SHP77 (cell line): ENCODE data around the gene MLF1.
"Not testable (repeated sequence)": the region's sequence is repeated elsewhere in the genome, so short reads cannot be mapped to it uniquely, and the experiment has no call there.

Source experiments
- DNase-seq, 2 experiments: peaks; one replicate each; lab custom pipeline; 2025; lab: John Stamatoyannopoulos, UW

Gene MLF1

GRCh38 chr3:158570999-158571702, at the start of gene MLF1:
MLF1 (plus strand) TSS chr3:158571194; CDS start chr3:158571301, 107 bp downstream.
- peak; percentile 91 to 92 for DNase-seq

- no peak for DNase-seq
Measured at GRCh38 chr3:158522221-158523136, 48.5 kb upstream of the MLF1 start.

- DNase-seq = no peak
Measured at GRCh38 chr3:158528076-158528674, 42.8 kb upstream of the MLF1 start.

- DNase-seq = peak in 1 of 2 experiments; percentile 9
Measured at GRCh38 chr3:158531334-158531733, 39.7 kb upstream of the MLF1 start.

- DNase-seq = peak in 1 of 2 experiments; percentile 44
Measured at GRCh38 chr3:158532099-158532734, 38.8 kb upstream of the MLF1 start.

GRCh38 chr3:158535918-158536317, 35.1 kb upstream of the MLF1 start:
- no peak for DNase-seq

GRCh38 chr3:158539414-158540014, 31.5 kb upstream of the MLF1 start:
- peak in 1 of 2 experiments; percentile 33 for DNase-seq

- DNase-seq = no peak
Measured at GRCh38 chr3:158540066-158540465, 30.9 kb upstream of the MLF1 start.

GRCh38 chr3:158548691-158549090, 22.3 kb upstream of the MLF1 start:
- no peak for DNase-seq

- DNase-seq = not testable (repeated sequence)
Measured at GRCh38 chr3:158549938-158550337, 21.1 kb upstream of the MLF1 start.

GRCh38 chr3:158552124-158552523, 18.9 kb upstream of the MLF1 start:
- no peak for DNase-seq

- no peak for DNase-seq
Measured at GRCh38 chr3:158559504-158559903, 11.5 kb upstream of the MLF1 start.

GRCh38 chr3:158560979-158561378, 10.0 kb upstream of the MLF1 start:
- no peak for DNase-seq

GRCh38 chr3:158562674-158563073, 8.3 kb upstream of the MLF1 start:
- no peak for DNase-seq

- DNase-seq = no peak
Measured at GRCh38 chr3:158563076-158563475, 7.9 kb upstream of the MLF1 start.

- no peak for DNase-seq
Measured at GRCh38 chr3:158565076-158565475, 5.9 kb upstream of the MLF1 start.

GRCh38 chr3:158568784-158569183, 2.2 kb upstream of the MLF1 start:
- DNase-seq = peak in 1 of 2 experiments; percentile 2

- DNase-seq = no peak
Measured at GRCh38 chr3:158569794-158570193, 1.2 kb upstream of the MLF1 start.

GRCh38 chr3:158571969-158572765, 1.2 kb downstream of the MLF1 start:
- DNase-seq = no peak

- no peak for DNase-seq
Measured at GRCh38 chr3:158572766-158573060, 1.7 kb downstream of the MLF1 start.

GRCh38 chr3:158573714-158574113, 2.7 kb downstream of the MLF1 start:
- no peak for DNase-seq
